Measurements from ENCODE around the gene SLC30A3.

The SLC30A3 gene

GRCh38 chr2:27242614-27242951, 20.3 kb downstream of the SLC30A3 start:
- Histone ChIP-seq H3K27me3 (replicated peaks in 2 of 5; ENCODE audit: control insufficient read depth in 4 of 5, insufficient read depth in 5 of 5, low read length in 4 of 5) (no peaks in the 10 kb centered on the region), H3K36me3 (ENCODE audit: control insufficient read depth in 4 of 4, insufficient read depth in 4 of 4, low read length in 3 of 4) (peaks cover 2 to 73% (median 63%) of the 10 kb centered on the region in 4 experiments), H3K4me3 (ENCODE audit: control insufficient read depth in 1 of 7, extremely low read depth in 1 of 7, insufficient read depth in 4 of 7, low read depth in 2 of 7, low read length in 6 of 7) (no peak overlapping the region), H3K27ac (ENCODE audit: insufficient read depth in 1 of 2, low read depth in 1 of 2, low read length in 2 of 2, poor library complexity in 1 of 2, severe bottlenecking in 2 of 2) (no peak overlapping the region), H3K9me3 (ENCODE audit: control extremely low read depth in 1 of 5, control insufficient read depth in 4 of 5, insufficient read depth in 2 of 5, low read depth in 1 of 5, low read length in 4 of 5) (no peaks in the 10 kb centered on the region), H3K4me1 (ENCODE audit: control extremely low read depth in 1 of 4, control insufficient read depth in 4 of 4, insufficient read depth in 4 of 4, low read length in 3 of 4) (peaks cover 0 to 6% (median 4%) of the 10 kb centered on the region in 4 experiments)
- no peak for DNase-seq
- ChIA-PET POLR2A (no interaction called here), CTCF (interaction anchor here (0.7 to 2.2 kb wide), 8 partner anchors 16 to 379 kb away, joined by 3 to 6 read pairs (median 4); no protein-coding TSS in a partner anchor)
- WGBS (ENCODE audit: insufficient coverage): 95% methylated on average over 16 of the region's 16 CpGs

- H3K27ac ChIP-seq (ENCODE audit: insufficient read depth in 1 of 2, low read depth in 1 of 2, low read length in 2 of 2, poor library complexity in 1 of 2, severe bottlenecking in 2 of 2): no peak overlapping the region
- POLR2A ChIA-PET: no interaction called here
- WGBS (ENCODE audit: insufficient coverage): 81% methylated on average over 24 of the region's 24 CpGs
- no peaks in the 10 kb centered on the region for H3K9me3 ChIP-seq (ENCODE audit: control extremely low read depth in 1 of 5, control insufficient read depth in 4 of 5, insufficient read depth in 2 of 5, low read depth in 1 of 5, low read length in 4 of 5)
- DNase-seq: peak in 2 of 3 donors; percentile 31
- H3K36me3 ChIP-seq (ENCODE audit: control insufficient read depth in 4 of 4, insufficient read depth in 4 of 4, low read length in 3 of 4): peaks cover 2 to 77% (median 68%) of the 10 kb centered on the region in 4 experiments
- no peaks in the 10 kb centered on the region for H3K27me3 ChIP-seq (replicated peaks in 2 of 5; ENCODE audit: control insufficient read depth in 4 of 5, insufficient read depth in 5 of 5, low read length in 4 of 5)
- H3K4me1 ChIP-seq (ENCODE audit: control extremely low read depth in 1 of 4, control insufficient read depth in 4 of 4, insufficient read depth in 4 of 4, low read length in 3 of 4): peaks cover 0 to 6% (median 4%) of the 10 kb centered on the region in 4 experiments
- CTCF ChIA-PET: interaction anchor here (0.7 to 2.4 kb wide), 10 partner anchors 7 to 379 kb away, joined by 3 to 7 read pairs (median 4); no protein-coding TSS in a partner anchor
- no peak overlapping the region for H3K4me3 ChIP-seq (ENCODE audit: control insufficient read depth in 1 of 7, extremely low read depth in 1 of 7, insufficient read depth in 4 of 7, low read depth in 2 of 7, low read length in 6 of 7)
Measured at GRCh38 chr2:27241761-27242613, 20.9 kb downstream of the SLC30A3 start.

- ChIA-PET CTCF (interaction anchor here (2.4 kb wide), 1 partner anchor 9 kb away, joined by 7 read pairs; no protein-coding TSS in a partner anchor), POLR2A (no interaction called here)
- Histone ChIP-seq H3K27ac (ENCODE audit: insufficient read depth in 1 of 2, low read depth in 1 of 2, low read length in 2 of 2, poor library complexity in 1 of 2, severe bottlenecking in 2 of 2) (no peak overlapping the region), H3K9me3 (ENCODE audit: control extremely low read depth in 1 of 5, control insufficient read depth in 4 of 5, insufficient read depth in 2 of 5, low read depth in 1 of 5, low read length in 4 of 5) (no peaks in the 10 kb centered on the region), H3K27me3 (replicated peaks in 2 of 5; ENCODE audit: control insufficient read depth in 4 of 5, insufficient read depth in 5 of 5, low read length in 4 of 5) (no peaks in the 10 kb centered on the region), H3K36me3 (ENCODE audit: control insufficient read depth in 4 of 4, insufficient read depth in 4 of 4, low read length in 3 of 4) (peaks cover 5 to 92% (median 82%) of the 10 kb centered on the region in 4 experiments), H3K4me1 (ENCODE audit: control extremely low read depth in 1 of 4, control insufficient read depth in 4 of 4, insufficient read depth in 4 of 4, low read length in 3 of 4) (peaks cover 0 to 6% (median 4%) of the 10 kb centered on the region in 4 experiments), H3K4me3 (ENCODE audit: control insufficient read depth in 1 of 7, extremely low read depth in 1 of 7, insufficient read depth in 4 of 7, low read depth in 2 of 7, low read length in 6 of 7) (no peak overlapping the region)
- DNase-seq: no peak
- 90% methylated on average over 5 of the region's 9 CpGs for WGBS (ENCODE audit: insufficient coverage)
Measured at GRCh38 chr2:27240406-27240805, 22.4 kb downstream of the SLC30A3 start.

- DNase-seq: no peak
- Histone ChIP-seq H3K4me1 (ENCODE audit: control extremely low read depth in 1 of 4, control insufficient read depth in 4 of 4, insufficient read depth in 4 of 4, low read length in 3 of 4) (peaks cover 0 to 6% (median 4%) of the 10 kb centered on the region in 4 experiments), H3K9me3 (ENCODE audit: control extremely low read depth in 1 of 5, control insufficient read depth in 4 of 5, insufficient read depth in 2 of 5, low read depth in 1 of 5, low read length in 4 of 5) (no peaks in the 10 kb centered on the region), H3K36me3 (ENCODE audit: control insufficient read depth in 4 of 4, insufficient read depth in 4 of 4, low read length in 3 of 4) (peaks cover 7 to 98% (median 89%) of the 10 kb centered on the region in 4 experiments), H3K27me3 (replicated peaks in 2 of 5; ENCODE audit: control insufficient read depth in 4 of 5, insufficient read depth in 5 of 5, low read length in 4 of 5) (no peaks in the 10 kb centered on the region), H3K4me3 (ENCODE audit: control insufficient read depth in 1 of 7, extremely low read depth in 1 of 7, insufficient read depth in 4 of 7, low read depth in 2 of 7, low read length in 6 of 7) (no peak overlapping the region), H3K27ac (ENCODE audit: insufficient read depth in 1 of 2, low read depth in 1 of 2, low read length in 2 of 2, poor library complexity in 1 of 2, severe bottlenecking in 2 of 2) (no peak overlapping the region)
- WGBS (ENCODE audit: insufficient coverage): 100% methylated on average over 2 of the region's 8 CpGs
- ChIA-PET POLR2A (no interaction called here), CTCF (interaction anchor here (1.2 to 1.7 kb wide), 2 partner anchors 26 to 41 kb away, joined by 4 read pairs; no protein-coding TSS in a partner anchor)
Measured at GRCh38 chr2:27238976-27239375, 23.9 kb downstream of the SLC30A3 start.

- ChIA-PET POLR2A (no interaction called here), CTCF (interaction anchor here (0.8 to 1.1 kb wide), 2 partner anchors 16 to 68 kb away, joined by 3 read pairs; no protein-coding TSS in a partner anchor)
- Histone ChIP-seq H3K9me3 (ENCODE audit: control extremely low read depth in 1 of 5, control insufficient read depth in 4 of 5, insufficient read depth in 2 of 5, low read depth in 1 of 5, low read length in 4 of 5) (no peaks in the 10 kb centered on the region), H3K27ac (ENCODE audit: insufficient read depth in 1 of 2, low read depth in 1 of 2, low read length in 2 of 2, poor library complexity in 1 of 2, severe bottlenecking in 2 of 2) (no peak overlapping the region), H3K36me3 (ENCODE audit: control insufficient read depth in 4 of 4, insufficient read depth in 4 of 4, low read length in 3 of 4) (peaks cover 7 to 98% (median 87%) of the 10 kb centered on the region in 4 experiments), H3K4me1 (ENCODE audit: control extremely low read depth in 1 of 4, control insufficient read depth in 4 of 4, insufficient read depth in 4 of 4, low read length in 3 of 4) (peaks cover 0 to 6% (median 4%) of the 10 kb centered on the region in 4 experiments), H3K27me3 (replicated peaks in 2 of 5; ENCODE audit: control insufficient read depth in 4 of 5, insufficient read depth in 5 of 5, low read length in 4 of 5) (no peaks in the 10 kb centered on the region), H3K4me3 (ENCODE audit: control insufficient read depth in 1 of 7, extremely low read depth in 1 of 7, insufficient read depth in 4 of 7, low read depth in 2 of 7, low read length in 6 of 7) (no peak overlapping the region)
- DNase-seq: no peak
- 95% methylated on average over 5 of the region's 15 CpGs for WGBS (ENCODE audit: insufficient coverage)
Measured at GRCh38 chr2:27237341-27237945, 25.4 kb downstream of the SLC30A3 start.

GRCh38 chr2:27236626-27237025, 26.2 kb downstream of the SLC30A3 start:
- Histone ChIP-seq H3K9me3 (ENCODE audit: control extremely low read depth in 1 of 5, control insufficient read depth in 4 of 5, insufficient read depth in 2 of 5, low read depth in 1 of 5, low read length in 4 of 5) (no peaks in the 10 kb centered on the region), H3K4me3 (ENCODE audit: control insufficient read depth in 1 of 7, extremely low read depth in 1 of 7, insufficient read depth in 4 of 7, low read depth in 2 of 7, low read length in 6 of 7) (no peak overlapping the region), H3K27ac (ENCODE audit: insufficient read depth in 1 of 2, low read depth in 1 of 2, low read length in 2 of 2, poor library complexity in 1 of 2, severe bottlenecking in 2 of 2) (no peak overlapping the region), H3K4me1 (ENCODE audit: control extremely low read depth in 1 of 4, control insufficient read depth in 4 of 4, insufficient read depth in 4 of 4, low read length in 3 of 4) (no peaks in the 10 kb centered on the region), H3K36me3 (ENCODE audit: control insufficient read depth in 4 of 4, insufficient read depth in 4 of 4, low read length in 3 of 4) (peaks cover 7 to 98% (median 91%) of the 10 kb centered on the region in 4 experiments), H3K27me3 (replicated peaks in 2 of 5; ENCODE audit: control insufficient read depth in 4 of 5, insufficient read depth in 5 of 5, low read length in 4 of 5) (no peaks in the 10 kb centered on the region)
- ChIA-PET CTCF (interaction anchor here (0.6 to 2.5 kb wide), 4 partner anchors 13 to 97 kb away, joined by 3 to 7 read pairs (median 4); partner anchors contain the start of gene TRIM54), POLR2A (interaction anchor here (0.6 kb wide), 1 partner anchor 21 kb away, joined by 3 read pairs; no protein-coding TSS in a partner anchor)
- WGBS (ENCODE audit: insufficient coverage): 97% methylated on average over 3 of the region's 3 CpGs
- no peak for DNase-seq
